Measurements from ENCODE around the gene KLK13.

DNA sequence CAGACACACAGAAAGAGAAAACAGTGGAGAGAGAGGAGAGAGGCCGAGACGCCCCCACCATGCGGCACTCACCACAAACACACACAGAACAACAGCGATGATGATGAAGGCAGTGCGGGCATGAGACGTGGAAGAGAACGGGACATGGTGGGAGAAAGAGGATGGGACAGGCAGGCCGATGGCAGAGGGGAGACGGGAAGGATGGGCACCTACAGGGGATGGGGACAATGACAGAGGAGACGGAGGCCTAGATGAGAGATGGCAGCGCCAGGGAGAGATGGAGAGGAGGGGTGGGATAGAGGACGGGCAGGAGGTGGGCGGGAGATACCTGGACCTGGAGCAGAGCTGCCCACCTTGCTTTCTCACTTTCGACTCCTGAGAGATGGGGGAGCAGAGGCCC lies 18.9 kb upstream of the KLK13 start:
- TF ChIP-seq ZBTB33 (IDR thresholded peaks at IDR 0.05; ENCODE audit: borderline replicate concordance, low read depth) (no peak), CTCF (IDR thresholded peaks at IDR 0.05) (no peak), YY1 (IDR thresholded peaks at IDR 0.05; ENCODE audit: low read depth) (no peak), MXI1 (IDR thresholded peaks at IDR 0.05; ENCODE audit: low read depth, low read length) (no peak), POLR2AphosphoS5 (IDR thresholded peaks at IDR 0.05; ENCODE audit: low read depth, low read length) (no peak), GATA2 (CRISPR knock-in tag; IDR thresholded peaks at IDR 0.05) (no peak), RAD21 (IDR thresholded peaks at IDR 0.05; ENCODE audit: low read length) (no peak)
- TF ChIP-seq, protein P1, sequence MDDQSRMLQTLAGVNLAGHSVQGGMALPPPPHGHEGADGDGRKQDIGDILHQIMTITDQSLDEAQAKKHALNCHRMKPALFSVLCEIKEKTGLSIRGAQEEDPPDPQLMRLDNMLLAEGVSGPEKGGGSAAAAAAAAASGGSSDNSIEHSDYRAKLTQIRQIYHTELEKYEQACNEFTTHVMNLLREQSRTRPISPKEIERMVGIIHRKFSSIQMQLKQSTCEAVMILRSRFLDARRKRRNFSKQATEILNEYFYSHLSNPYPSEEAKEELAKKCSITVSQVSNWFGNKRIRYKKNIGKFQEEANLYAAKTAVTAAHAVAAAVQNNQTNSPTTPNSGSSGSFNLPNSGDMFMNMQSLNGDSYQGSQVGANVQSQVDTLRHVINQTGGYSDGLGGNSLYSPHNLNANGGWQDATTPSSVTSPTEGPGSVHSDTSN (IDR thresholded peaks at IDR 0.05), result no peak
- TF ChIP-seq, protein P2, sequence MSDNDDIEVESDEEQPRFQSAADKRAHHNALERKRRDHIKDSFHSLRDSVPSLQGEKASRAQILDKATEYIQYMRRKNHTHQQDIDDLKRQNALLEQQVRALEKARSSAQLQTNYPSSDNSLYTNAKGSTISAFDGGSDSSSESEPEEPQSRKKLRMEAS (IDR thresholded peaks at IDR 0.05; ENCODE audit: low read depth), result no peak
- TF ChIP-seq, protein P3, sequence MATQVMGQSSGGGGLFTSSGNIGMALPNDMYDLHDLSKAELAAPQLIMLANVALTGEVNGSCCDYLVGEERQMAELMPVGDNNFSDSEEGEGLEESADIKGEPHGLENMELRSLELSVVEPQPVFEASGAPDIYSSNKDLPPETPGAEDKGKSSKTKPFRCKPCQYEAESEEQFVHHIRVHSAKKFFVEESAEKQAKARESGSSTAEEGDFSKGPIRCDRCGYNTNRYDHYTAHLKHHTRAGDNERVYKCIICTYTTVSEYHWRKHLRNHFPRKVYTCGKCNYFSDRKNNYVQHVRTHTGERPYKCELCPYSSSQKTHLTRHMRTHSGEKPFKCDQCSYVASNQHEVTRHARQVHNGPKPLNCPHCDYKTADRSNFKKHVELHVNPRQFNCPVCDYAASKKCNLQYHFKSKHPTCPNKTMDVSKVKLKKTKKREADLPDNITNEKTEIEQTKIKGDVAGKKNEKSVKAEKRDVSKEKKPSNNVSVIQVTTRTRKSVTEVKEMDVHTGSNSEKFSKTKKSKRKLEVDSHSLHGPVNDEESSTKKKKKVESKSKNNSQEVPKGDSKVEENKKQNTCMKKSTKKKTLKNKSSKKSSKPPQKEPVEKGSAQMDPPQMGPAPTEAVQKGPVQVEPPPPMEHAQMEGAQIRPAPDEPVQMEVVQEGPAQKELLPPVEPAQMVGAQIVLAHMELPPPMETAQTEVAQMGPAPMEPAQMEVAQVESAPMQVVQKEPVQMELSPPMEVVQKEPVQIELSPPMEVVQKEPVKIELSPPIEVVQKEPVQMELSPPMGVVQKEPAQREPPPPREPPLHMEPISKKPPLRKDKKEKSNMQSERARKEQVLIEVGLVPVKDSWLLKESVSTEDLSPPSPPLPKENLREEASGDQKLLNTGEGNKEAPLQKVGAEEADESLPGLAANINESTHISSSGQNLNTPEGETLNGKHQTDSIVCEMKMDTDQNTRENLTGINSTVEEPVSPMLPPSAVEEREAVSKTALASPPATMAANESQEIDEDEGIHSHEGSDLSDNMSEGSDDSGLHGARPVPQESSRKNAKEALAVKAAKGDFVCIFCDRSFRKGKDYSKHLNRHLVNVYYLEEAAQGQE (IDR thresholded peaks at IDR 0.05; ENCODE audit: low read depth, low read length), result no peak
- TF ChIP-seq, protein P4, sequence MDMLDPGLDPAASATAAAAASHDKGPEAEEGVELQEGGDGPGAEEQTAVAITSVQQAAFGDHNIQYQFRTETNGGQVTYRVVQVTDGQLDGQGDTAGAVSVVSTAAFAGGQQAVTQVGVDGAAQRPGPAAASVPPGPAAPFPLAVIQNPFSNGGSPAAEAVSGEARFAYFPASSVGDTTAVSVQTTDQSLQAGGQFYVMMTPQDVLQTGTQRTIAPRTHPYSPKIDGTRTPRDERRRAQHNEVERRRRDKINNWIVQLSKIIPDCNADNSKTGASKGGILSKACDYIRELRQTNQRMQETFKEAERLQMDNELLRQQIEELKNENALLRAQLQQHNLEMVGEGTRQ (IDR thresholded peaks at IDR 0.05; ENCODE audit: borderline replicate concordance, low read depth, low read length), result no peak

All from SK-N-SH (cell line).